T-helper 1 cell treated with Interleukin-12 subunit alpha and Interleukin-12 subunit beta and Interleukin-4 antibody, amounts not matched to agents 30 ng/mL and 1 ng/mL, for 36 hours (primary cell): ENCODE data around the gene TEX35. TPM values are rescaled to one million over a fixed set of nuclear protein-coding genes. Genes with fewer than 3 reads are reported as not detected.
"Not testable (repeated sequence)": the region's sequence is repeated elsewhere in the genome, so short reads cannot be mapped to it uniquely, and the experiment has no call there.

Experiments
- intact Hi-C: fragments of 100-400 bp; cut with micrococcal nuclease; formaldehyde crosslinking; loops from one replicate; pipeline ENCODE4 v1.15.1; 2024
- total RNA-seq: library from RNA; stranded (reverse); gene quantifications from 2 replicates; pipeline ENCODE4 v1.2.3, GENCODE V29; 2022

The TEX35 gene
- total RNA-seq, 1 donor from 2014 or later: not detected

DNA sequence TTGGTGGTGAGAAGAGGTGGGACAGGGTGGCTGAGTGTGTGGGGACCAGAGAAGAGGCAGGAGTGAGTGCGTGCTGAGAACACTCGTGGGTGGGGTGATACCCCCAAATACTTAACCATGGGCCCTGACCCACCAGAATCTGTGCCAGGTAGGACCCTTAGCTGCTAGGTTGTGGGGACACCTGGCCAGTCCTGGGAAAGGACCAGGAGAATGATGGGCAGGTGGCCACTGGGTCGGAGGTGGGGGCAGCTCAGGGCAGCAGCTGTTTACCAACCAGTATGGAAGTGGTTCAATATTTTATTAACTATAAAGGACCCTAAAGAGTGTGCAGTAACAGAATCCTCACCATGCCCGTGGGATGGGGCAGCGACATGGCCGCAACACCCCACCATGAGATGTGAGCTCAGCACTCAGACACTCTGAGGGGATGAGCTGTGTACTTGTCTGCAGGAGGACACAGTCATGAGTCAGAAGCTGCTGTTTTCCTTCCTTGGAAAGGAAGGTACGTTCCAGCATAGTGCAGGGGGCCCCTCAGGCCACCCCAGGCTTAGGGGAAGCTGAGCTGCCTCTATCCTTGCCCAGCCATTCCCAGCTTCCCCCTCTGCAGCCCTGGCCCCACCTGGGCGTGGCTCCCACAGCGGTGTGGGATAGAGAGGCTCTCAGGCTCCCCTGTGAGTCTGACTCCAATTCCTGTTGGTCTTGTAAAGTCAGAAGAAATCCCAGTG lies 25.4 kb downstream of the TEX35 start:
- intact Hi-C loops: loop anchor here (10.0 kb wide), 1 partner anchor 696 kb away; no protein-coding TSS in a partner anchor

DNA sequence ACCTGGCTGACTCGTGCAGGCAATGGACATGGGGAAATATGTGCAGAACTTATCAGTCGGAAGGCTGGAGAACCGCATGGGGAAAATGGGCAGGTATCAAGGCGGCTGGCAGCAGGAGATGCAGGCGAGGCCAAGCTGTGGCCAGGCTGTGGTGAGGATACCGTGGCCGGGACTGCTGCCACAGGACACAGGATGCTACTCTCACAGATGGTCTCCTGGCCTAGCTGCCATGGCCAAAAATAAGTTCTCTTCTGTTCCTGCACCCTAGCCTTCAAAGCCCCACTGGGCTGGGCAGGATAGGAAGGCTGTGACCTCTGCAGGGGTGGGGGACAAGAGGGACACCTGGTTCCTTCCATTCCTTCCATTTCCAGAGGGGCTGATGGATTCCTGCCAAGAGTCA lies 26.4 kb downstream of the TEX35 start:
- intact Hi-C loops: loop anchor here (10.0 kb wide), 1 partner anchor 696 kb away; no protein-coding TSS in a partner anchor

DNA sequence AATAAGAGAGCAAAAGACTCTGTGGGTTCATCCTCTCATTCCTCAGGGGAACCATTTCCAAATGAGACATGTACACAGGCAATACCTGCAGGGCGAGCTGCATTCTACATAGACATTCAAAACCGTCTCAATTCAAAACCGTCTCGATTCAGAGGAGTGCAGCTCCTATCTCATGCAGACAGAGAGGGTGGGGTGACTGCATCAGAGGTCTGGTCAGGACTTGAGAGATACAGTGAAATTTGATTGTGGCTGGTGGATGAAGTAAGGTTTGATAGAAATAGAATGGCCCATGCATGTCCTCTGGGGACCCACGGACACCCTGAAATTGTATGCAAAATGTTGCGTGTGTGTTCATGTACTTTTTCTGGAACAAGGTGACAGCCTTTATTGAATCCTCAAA lies 27.3 kb downstream of the TEX35 start:
- intact Hi-C loops: loop anchor here (5.0 kb wide), 1 partner anchor 752 kb away; the partner anchor contains the start of gene SOAT1

DNA sequence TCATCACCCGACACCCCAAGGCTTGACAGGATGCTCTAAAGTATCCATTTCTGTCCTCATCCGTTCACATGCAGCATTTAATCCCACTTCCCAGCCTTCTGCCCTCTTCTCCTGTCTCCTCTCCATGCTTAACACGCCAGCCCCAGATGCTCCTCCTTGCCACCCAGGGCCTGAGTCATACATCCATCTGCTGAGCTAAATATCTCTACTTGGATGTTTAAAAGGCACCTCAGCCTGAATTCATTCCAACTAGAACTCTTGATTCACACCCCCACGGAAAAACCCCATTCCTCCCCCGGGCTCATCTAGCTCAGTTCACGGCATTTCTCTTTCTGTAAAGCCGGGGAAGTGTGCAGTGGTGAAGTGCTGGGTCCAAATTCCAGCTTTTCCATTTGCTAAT lies 27.7 kb downstream of the TEX35 start:
- intact Hi-C loops: loop anchor here (5.0 kb wide), 1 partner anchor 752 kb away; the partner anchor contains the start of gene SOAT1

DNA sequence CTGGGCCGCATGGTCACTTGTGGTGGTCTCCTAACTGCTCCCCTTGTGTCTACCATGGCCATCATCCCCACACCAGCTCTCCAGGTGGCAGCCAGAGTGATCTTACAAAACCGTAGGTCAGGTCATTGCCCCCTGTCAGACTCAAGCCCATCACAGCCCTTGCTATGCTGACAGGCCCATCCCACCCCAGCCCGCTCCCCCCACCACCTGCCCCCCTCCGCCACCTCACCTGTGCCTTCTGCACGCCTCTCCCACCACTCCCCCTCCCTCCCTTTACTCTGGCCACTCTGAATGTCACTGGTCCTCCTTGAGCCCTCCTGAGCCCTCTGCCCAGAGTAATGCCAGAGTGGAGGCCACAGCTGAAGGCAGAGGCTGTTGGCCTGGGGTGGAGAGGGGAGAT lies 28.5 kb downstream of the TEX35 start:
- intact Hi-C loops: loop anchor here (5.0 kb wide), 1 partner anchor 751 kb away; the partner anchor contains the start of gene SOAT1

DNA sequence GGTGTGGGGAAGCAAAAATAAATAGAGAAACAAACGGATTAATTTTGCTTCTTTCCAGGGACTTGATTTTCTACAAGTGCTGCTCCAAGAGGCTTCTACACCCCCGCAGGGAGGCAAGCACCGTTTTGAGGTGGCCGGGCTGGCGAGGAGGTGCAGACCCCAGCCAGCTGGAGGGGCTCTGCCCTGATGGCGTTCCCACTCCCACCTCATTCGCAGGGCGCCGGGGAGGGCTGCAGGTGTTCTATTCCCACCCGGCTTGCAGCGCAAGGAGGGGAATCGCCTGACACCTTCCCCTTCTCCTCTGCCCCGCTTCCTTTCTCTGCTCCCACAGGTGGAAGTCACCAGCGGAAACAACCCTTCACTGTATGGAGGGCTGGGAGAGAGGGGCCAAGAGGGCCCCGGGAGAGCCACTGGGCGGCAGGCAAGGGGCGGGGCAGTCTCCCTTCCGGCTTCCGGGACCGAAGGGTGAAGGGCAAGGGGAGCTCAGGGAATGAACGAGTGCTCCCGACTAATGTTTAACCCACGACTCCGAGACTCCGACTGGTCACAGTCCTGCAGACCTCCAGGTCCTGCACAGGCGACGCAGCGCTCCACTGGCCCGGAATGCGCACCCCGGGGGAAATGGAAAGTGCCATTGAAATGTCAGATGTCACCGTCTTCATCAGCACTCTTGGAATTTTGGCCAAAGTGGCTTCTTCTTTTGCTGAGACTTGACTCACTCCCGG lies 29.1 kb downstream of the TEX35 start:
- intact Hi-C loops: loop anchor here (1.0 to 5.0 kb wide), 9 partner anchors 184 to 1272 kb away; partner anchors contain the start of genes AXDND1, FAM20B and SOAT1

DNA sequence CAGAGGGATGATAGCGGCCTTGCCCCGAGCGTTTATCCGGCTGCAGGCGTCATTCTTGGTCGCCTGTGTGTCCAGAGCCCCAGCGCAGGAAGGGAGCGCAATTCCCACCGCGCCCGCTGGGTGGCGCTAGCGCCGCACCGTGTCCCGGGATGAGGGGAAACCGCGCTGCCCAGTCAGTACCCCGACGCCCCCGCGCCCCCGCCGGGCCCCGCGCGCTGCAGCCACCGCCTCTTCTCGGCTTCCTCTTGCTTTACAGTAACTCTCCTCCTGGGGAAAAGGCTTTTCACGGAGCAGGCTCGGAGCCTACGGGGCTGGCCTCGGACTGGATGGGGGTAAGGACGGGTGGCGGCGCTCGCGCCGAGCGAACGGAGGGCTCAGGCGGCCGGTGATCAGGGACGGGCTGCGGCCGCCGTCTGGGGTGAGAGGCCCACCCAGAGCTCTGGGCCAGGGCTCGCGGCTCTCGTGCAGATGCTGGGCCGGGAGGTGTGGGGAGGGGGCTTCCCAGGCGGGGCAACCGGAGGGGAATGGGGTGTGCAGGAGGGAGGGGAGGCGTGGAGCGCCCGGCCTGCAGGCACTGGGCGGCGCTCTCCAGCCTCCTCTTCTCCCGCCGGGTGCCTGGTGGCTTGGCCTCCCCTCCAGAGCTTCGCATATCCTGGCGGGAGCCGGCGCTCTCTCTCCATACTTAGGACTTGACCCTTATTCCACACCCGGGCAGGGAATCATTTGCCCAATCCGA lies 29.8 kb downstream of the TEX35 start:
- intact Hi-C loops: loop anchor here (1.0 to 5.0 kb wide), 9 partner anchors 184 to 1272 kb away; partner anchors contain the start of genes AXDND1, FAM20B and SOAT1

DNA sequence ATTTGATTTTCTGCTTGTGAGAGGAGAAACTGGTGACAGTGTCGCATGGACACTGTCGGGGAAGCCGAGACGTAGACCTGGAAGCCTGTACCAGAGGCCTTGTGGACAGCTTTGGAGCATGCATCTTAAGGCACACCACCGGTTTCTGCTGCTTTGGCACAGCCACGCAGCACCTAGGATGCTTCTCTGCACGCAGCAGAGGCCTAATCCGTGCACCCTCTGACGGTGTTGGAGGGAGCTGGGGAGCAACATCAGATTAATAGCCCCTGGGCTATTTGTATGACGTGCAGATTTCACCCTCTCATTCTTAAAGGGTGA lies 30.3 kb downstream of the TEX35 start:
- intact Hi-C loops: loop anchor here (2.0 to 5.0 kb wide), 3 partner anchors 482 to 749 kb away; partner anchors contain the start of genes FAM20B and SOAT1

DNA sequence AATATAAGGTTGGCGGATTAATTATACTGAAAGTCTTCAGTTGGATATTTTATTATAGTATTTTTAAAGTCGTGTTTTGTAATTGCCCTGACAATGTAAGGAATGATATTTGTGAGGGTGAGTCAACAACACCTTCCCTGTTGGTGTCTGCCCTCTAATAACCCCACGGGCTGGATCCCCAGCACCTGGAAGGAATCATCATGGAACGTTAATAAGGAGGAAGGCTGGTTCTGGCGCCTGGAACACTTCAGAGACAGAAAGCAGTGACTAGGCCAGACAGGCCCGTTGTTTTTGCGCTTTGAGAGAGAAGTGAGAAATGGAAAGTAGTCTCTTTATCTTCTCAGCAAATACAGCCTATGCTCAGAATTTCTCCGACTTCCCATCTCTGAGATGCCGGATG lies 31.6 kb downstream of the TEX35 start:
- intact Hi-C loops: loop anchor here (5.0 kb wide), 1 partner anchor 748 kb away; the partner anchor contains the start of gene SOAT1

DNA sequence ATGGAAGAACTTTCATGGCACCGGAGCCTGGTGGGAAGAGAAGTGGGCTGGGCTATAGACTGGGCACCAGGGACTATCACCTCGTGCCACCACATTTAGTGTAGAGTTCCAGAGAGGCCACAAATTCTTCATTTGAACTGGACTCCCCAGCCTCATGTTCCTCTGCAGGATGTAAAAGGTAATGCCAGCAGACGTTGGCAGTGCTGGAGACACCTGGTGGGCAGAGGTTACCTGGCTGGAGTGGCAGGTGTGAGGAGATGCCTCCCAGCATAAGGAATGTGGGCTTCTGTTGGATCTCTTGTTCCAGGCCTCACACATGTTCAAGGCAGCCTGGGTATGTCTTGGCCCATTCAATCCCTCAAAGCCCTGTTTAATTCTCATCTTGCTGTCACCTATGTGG lies 35.2 kb downstream of the TEX35 start:
- intact Hi-C loops: no loop called here

DNA sequence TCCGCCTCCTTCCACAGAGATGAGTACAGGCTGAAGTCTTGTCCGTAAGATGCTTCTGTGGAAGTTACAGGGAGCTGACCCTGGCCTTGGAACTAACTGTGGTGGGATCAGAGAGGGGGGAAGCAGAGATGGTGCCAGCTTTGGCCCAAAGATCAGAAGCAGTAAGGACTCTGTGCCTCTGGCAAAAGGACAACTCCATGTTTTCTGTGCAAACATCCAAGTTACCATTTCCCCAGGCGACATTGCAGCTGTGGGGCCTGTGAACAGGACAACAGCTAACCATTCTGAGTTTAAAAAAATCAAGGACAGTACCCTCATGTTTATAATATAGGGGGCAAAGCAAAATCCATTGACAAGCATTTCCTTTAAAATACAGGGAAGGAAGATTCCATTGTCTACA lies 38.4 kb downstream of the TEX35 start:
- intact Hi-C loops: no loop called here

DNA sequence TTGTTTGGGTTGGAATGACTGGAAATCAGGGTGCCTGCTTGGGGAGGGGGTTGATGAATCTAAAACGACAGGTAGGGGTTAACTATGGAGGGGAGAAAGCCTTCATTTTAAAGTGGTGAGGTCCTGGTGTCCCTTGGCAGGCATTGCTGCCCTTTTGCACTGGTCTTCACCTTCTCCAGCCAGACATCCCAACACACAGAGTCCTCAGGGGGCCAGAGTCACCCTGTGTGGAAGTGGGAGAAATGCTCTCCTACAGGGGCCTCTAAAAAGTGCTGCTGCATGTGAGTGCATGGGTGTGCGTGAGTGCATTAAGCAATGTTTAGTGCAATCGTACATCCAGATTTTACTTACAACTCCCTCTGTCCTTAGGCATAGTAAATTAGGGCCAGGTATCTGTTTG lies 39.0 kb downstream of the TEX35 start:
- intact Hi-C loops: no loop called here

DNA sequence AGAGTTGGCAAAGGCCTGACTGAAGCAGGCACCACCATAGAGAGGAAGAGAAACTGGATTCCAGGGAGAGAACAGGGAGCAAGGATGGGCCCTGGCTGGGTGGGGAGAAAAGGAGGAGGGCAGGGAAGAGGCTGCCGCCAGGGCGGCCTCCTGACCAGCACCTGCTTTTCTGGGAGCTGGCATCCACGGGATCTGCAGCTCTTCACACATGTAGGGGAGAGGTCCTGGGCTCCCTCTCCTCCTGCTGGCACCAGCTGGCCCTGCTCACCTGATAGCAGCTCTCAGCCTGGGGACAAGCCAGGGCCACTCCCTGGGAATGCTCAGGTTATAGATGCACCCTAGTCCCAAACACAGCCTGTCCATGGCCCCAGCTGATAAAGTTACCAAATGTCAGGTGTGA lies 39.9 kb downstream of the TEX35 start:
- intact Hi-C loops: no loop called here

DNA sequence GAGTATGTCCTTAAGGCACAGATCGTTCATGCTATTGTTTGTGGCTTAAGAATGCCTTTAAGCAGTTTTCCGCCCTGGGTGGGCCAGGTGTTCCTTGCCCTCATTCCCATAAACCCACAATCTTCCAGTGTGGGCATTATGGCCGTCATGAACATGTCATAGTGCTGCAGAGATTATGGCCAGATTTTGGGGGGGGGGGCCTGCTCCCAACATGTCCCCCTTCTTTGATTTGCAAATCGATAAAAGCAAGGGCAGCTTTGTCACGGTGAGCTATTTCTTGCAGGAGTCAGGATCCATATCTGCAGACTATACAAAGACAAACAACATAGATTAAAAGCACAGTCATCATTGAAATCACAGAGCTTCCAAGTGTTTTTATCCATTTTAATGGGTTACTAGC lies 41.4 kb downstream of the TEX35 start:
- intact Hi-C loops: not testable (repeated sequence)

DNA sequence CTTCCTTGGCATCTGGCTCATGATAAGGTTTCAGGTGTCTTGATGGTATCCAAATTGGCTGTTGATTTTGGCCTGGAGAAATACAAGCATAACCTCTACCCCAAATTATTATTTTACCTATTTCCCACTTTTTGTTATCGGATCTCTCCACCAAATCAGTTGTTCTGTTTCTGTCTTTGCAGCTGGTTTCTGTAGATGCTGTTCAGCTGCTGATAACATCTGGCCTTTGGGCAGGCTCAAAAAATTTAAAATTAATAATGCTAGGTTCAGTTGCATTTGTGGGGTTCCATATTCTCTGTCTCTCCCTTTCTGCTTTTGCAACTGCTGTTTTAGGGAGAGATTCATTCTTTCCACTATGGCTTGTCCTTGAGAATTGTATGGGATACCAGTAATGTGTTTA lies 42.7 kb downstream of the TEX35 start:
- intact Hi-C loops: not testable (repeated sequence)

DNA sequence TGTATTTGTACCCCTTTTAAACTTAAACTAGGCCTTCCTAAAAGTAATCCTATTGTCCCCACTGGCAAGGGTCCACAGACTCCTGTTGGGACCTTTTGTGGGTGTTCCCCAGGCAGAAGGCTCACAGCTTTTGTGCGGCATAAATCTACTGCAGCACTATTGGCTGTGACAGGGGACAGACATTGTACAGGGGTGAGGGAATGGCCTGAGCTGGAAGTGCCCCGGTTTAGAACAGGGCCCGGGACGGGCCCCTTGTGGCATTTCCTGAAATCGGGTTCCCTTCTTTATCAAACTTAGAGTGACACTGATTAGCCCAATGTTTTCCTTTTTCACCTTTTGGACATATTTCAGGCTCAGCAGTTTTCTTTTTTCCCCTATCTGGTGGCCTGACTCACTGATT lies 45.9 kb downstream of the TEX35 start:
- intact Hi-C loops: not testable (repeated sequence)

DNA sequence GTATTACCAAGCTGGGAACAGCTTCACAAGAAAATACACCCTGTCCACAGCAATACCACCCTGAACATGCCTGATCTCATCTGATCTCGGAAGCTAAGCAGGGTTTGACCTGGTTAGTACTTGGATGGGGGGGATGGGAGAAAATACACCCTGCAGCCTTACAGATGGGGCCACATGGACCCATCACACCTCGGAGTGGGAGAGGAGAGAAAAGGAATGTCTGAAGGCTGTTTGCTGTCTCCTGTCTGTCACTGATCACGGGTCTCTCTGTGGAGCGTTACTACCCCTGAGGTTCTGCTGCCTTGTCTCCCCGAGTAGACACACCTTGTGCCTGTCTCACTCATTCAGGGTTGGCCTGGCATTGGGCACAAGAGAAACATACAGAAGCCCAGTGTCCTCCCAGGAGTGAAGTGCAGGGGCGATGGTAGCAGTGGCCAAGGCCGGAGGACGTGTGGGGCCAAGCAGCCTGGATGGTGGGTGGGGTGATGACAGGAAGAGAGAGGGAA lies 48.0 kb downstream of the TEX35 start:
- intact Hi-C loops: no loop called here

DNA sequence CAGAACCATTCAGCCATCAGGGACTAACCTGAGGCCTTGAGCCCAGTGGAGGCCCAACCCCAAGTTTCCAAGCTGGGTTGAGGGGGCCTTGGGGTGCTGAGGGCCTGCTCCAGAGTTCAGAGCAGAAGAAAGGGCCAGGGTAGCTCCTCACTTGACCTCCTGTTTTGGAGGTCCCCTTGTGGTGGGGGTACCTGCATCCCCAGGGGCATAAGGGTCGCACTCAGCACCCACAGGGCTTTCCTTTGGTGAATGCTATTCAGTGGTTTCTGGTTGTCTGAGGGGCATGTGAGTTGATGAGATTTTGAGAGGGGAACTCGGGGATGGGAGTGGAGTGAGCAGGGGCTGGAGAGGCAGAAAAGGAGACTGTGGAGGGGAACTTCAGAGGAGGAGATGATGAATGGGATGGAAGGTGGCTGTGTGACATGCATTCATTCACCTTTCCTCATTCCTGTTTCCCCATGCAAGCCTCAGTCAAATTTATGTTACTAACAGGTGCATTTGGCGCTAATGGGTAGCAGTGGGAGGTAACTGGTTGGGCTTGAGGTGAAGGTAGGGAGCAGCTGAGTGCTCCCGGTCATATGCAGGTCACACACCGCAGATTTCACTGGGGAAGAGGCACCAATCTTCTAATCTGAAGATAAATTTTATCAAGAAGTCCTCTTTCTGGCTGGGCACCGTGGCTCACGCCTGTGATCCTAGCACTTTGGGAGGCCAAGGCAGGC lies 50.4 kb downstream of the TEX35 start:
- intact Hi-C loops: no loop called here

DNA sequence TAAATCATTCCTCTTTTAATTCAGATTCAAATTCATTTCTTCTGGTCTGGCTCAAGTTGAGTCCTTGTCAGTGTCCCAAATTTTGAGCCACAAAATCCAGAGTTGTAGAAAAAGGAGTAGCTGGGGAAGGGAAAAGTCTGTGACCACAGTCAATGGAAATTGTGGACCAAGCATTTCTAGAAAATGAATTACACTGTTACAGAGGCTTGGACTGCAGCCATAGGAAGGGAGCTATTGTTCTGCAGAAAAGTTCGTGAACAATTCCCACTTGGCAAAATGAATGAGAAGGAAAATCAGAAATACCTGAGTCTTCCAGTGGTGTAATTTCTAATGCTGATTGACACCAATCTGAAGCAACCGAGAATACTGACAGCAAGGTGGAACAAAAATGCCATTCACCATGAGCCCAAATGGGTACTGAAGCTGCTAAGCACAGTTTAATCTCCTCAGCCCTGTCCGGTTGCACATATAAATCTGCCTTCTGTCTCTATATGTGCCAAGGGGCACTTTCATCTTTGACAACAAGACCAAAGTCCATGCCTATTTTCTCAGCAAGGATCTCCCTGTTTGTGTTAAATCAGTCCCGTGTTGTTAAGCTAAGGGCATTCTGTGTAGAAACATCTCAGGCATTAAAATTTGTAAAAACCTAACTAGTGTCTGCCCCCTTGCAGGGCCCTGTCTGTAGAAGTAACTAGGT lies 51.3 kb downstream of the TEX35 start:
- intact Hi-C loops: no loop called here

DNA sequence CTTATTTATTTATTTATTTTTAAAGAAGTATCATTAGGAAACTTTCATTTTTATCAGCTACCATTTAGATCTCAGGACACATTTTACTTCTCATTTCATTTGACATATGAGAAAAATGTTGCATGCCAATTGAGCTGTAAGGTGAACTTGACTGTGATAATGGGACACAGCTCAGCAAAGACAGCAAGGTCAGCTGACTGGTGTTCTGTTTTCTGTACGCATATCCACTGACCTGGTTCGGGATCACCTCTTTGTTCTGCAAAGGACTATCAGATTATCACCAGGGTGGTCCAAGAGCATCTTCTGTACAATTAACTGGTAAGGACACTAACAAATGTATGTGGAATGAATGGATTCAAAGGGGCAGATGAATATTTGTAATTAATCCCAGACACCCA lies 51.9 kb downstream of the TEX35 start:
- intact Hi-C loops: no loop called here
